Measurements from ENCODE around the gene CEP290.

Gene CEP290

DNA sequence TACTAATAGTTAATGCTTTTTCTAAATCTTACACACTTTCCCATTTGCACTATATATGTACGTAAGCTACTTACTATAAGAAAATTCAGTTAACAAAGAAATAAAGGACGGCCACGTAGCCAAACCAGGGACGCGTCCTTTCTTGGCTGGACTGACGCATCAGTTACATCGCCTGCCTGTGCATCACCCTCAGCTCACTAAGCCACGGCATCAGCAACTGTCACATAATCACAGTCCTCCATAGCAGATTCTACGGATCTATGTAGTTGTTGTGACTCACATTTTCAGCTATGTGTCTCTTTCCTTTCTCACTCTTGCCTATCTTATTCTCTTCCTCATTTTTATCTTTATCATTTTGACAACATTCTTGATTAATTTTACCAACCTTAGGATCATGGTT is 74.6 kb downstream of the CEP290 start:
- no peak for TF ChIP-seq EZH2phosphoT487 (IDR thresholded peaks at IDR 0.05; ENCODE audit: low read depth)
- TF ChIP-seq, protein P1, sequence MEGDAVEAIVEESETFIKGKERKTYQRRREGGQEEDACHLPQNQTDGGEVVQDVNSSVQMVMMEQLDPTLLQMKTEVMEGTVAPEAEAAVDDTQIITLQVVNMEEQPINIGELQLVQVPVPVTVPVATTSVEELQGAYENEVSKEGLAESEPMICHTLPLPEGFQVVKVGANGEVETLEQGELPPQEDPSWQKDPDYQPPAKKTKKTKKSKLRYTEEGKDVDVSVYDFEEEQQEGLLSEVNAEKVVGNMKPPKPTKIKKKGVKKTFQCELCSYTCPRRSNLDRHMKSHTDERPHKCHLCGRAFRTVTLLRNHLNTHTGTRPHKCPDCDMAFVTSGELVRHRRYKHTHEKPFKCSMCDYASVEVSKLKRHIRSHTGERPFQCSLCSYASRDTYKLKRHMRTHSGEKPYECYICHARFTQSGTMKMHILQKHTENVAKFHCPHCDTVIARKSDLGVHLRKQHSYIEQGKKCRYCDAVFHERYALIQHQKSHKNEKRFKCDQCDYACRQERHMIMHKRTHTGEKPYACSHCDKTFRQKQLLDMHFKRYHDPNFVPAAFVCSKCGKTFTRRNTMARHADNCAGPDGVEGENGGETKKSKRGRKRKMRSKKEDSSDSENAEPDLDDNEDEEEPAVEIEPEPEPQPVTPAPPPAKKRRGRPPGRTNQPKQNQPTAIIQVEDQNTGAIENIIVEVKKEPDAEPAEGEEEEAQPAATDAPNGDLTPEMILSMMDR (IDR thresholded peaks at IDR 0.05; ENCODE audit: low read depth, low read length) = no peak
- H2AFZ ChIP-seq (ENCODE audit: low read depth, low read length) = no peak overlapping the region
- H3K4me2 ChIP-seq (ENCODE audit: low read length) = no peak overlapping the region
- H3K4me3 ChIP-seq (ENCODE audit: low read length) = no peak overlapping the region
- H3K36me3 ChIP-seq (replicated peaks; ENCODE audit: low read depth, low read length) = peaks cover under 1% of the 10 kb centered on the region
- no peak overlapping the region for H3K9ac ChIP-seq (ENCODE audit: low read length)
- H3K27ac ChIP-seq (ENCODE audit: low read length) = no peak overlapping the region
- no peaks in the 10 kb centered on the region for H4K20me1 ChIP-seq (ENCODE audit: insufficient read depth, low read length)
- peaks cover 14% of the 10 kb centered on the region for H3K4me1 ChIP-seq (ENCODE audit: low read length)
- H3K27me3 ChIP-seq (ENCODE audit: low read depth, low read length) = no peaks in the 10 kb centered on the region
- H3K9me3 ChIP-seq (ENCODE audit: insufficient read depth, low read length) = no peaks in the 10 kb centered on the region
- no peaks in the 10 kb centered on the region for H3K79me2 ChIP-seq (ENCODE audit: low read length)

DNA sequence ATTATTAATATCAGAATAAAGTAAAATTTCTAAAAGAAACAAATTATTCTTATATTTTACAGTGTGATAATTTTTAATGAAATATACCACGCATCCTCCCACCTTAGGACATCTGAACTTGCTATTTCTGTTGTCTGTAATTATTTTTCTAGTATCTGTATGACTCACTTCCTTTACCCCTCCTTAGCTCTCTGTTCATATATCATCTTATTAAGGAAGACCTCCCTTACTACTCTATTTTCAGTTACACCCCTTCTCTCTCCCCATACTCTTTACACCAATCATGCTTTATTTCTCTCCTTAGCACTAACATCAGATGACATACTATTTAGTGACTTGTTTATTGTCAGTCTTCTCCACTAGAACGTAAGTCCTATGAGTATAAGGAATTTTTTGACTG is 78.5 kb downstream of the CEP290 start:
- Histone ChIP-seq H3K27ac (ENCODE audit: low read length) (no peak overlapping the region), H3K27me3 (ENCODE audit: low read depth, low read length) (no peaks in the 10 kb centered on the region), H3K36me3 (replicated peaks; ENCODE audit: low read depth, low read length) (peaks cover 4% of the 10 kb centered on the region), H3K4me2 (ENCODE audit: low read length) (peak overlapping the region; percentile 13; the same call in 1 of the 2 replicates), H4K20me1 (ENCODE audit: insufficient read depth, low read length) (no peaks in the 10 kb centered on the region), H3K4me1 (ENCODE audit: low read length) (peaks cover 18% of the 10 kb centered on the region), H3K9me3 (ENCODE audit: insufficient read depth, low read length) (no peaks in the 10 kb centered on the region), H3K79me2 (ENCODE audit: low read length) (no peaks in the 10 kb centered on the region), H3K9ac (ENCODE audit: low read length) (no peak overlapping the region), H3K4me3 (ENCODE audit: low read length) (no peak overlapping the region), H2AFZ (ENCODE audit: low read depth, low read length) (no peak overlapping the region)
- TF ChIP-seq, protein P1 (IDR thresholded peaks at IDR 0.05; ENCODE audit: low read depth, low read length) = no peak
- TF ChIP-seq EZH2phosphoT487 (IDR thresholded peaks at IDR 0.05; ENCODE audit: low read depth) = no peak

DNA sequence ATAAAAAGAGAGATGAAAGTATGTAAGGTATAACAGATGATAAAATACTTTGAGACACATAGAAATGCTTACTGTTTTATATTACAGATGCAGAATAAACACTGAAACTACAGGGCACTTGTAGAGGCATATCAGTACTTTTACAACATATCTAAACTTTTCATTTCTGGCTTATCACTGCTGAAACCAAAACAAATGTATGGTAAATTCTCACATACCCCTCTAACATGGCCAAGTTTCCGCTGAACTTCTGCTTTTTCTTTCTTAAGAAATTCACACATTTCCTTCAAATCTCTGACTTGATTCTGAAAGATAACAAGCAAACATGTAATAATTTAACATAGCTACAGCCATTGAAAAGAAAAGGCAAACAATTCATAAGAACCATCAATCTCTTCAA is 79.4 kb downstream of the CEP290 start:
- Histone ChIP-seq H3K4me1 (ENCODE audit: low read length) (peaks cover 18% of the 10 kb centered on the region), H2AFZ (ENCODE audit: low read depth, low read length) (no peak overlapping the region), H3K79me2 (ENCODE audit: low read length) (no peaks in the 10 kb centered on the region), H4K20me1 (ENCODE audit: insufficient read depth, low read length) (no peaks in the 10 kb centered on the region), H3K27ac (ENCODE audit: low read length) (peak overlapping the region; percentile 3; the same call in 1 of the 2 replicates), H3K4me3 (ENCODE audit: low read length) (no peak overlapping the region), H3K27me3 (ENCODE audit: low read depth, low read length) (no peaks in the 10 kb centered on the region), H3K36me3 (replicated peaks; ENCODE audit: low read depth, low read length) (peaks cover 9% of the 10 kb centered on the region), H3K9me3 (ENCODE audit: insufficient read depth, low read length) (no peaks in the 10 kb centered on the region), H3K4me2 (ENCODE audit: low read length) (peak overlapping the region; percentile 25), H3K9ac (ENCODE audit: low read length) (no peak overlapping the region)
- TF ChIP-seq, protein P1 (IDR thresholded peaks at IDR 0.05; ENCODE audit: low read depth, low read length) = no peak
- TF ChIP-seq EZH2phosphoT487 (IDR thresholded peaks at IDR 0.05; ENCODE audit: low read depth) = no peak

DNA sequence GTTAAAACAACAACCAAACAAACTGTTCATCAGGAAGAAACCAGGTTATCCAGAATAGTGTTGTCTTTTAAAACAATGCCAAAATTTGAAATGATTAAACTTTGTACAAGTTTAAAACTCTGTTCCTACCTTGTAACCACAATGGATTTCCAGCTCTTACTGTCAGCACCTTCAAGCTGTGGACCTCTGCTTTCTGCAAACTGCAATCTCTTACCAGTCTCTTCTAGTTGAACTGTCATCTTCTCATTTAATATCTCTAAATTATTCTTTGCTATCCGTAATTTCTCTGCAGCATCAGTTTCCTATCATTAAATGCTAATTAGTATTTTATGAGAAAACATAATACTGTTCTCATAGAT is 83.2 kb downstream of the CEP290 start:
- no peak overlapping the region for H3K27ac ChIP-seq (ENCODE audit: low read length)

More for the DNA sequence above, 83.2 kb downstream of the CEP290 start:
- Histone ChIP-seq H3K4me2 (ENCODE audit: low read length) (no peak overlapping the region), H3K4me1 (ENCODE audit: low read length) (peaks cover 18% of the 10 kb centered on the region), H2AFZ (ENCODE audit: low read depth, low read length) (no peak overlapping the region), H3K4me3 (ENCODE audit: low read length) (no peak overlapping the region), H3K27me3 (ENCODE audit: low read depth, low read length) (no peaks in the 10 kb centered on the region), H3K79me2 (ENCODE audit: low read length) (no peaks in the 10 kb centered on the region), H3K9me3 (ENCODE audit: insufficient read depth, low read length) (no peaks in the 10 kb centered on the region), H3K36me3 (replicated peaks; ENCODE audit: low read depth, low read length) (peaks cover 27% of the 10 kb centered on the region), H4K20me1 (ENCODE audit: insufficient read depth, low read length) (no peaks in the 10 kb centered on the region), H3K9ac (ENCODE audit: low read length) (no peak overlapping the region)
- TF ChIP-seq EZH2phosphoT487 (IDR thresholded peaks at IDR 0.05; ENCODE audit: low read depth) = no peak
- TF ChIP-seq, protein P1 (IDR thresholded peaks at IDR 0.05; ENCODE audit: low read depth, low read length) = no peak
